Tibial artery (tissue), 4 donors: ENCODE data around the gene DHX36.

Source experiments
- DNase-seq, 2 donors: peaks; one replicate each; pipeline ENCODE4 v3.0.0-alpha.2; 2019
- H3K27ac ChIP-seq, 2 donors: fragments of 200-600 bp; sonication (generic) in 1 of 2; 1 replicate in 1 of 2; 2 replicates in 1 of 2; pipeline ENCODE4 v1.5.1; 2018 to 2019; ENCODE audit warnings: mild to moderate bottlenecking in 1 of 2
- H3K27me3 ChIP-seq, 2 donors: fragments of 200-600 bp; sonication (generic) in 1 of 2; one replicate each; pipeline versions ENCODE4 v1.5.1 to v1.6.0; 2016 to 2019
- H3K36me3 ChIP-seq, 3 donors: fragments of 200-600 bp; sonication (generic) in 2 of 3; one replicate each; pipeline ENCODE4 v1.5.1; 2016 to 2019; ENCODE audit warnings: mild to moderate bottlenecking in 2 of 3
- H3K4me1 ChIP-seq, 4 donors: fragments of 200-600 bp; sonication (generic) in 2 of 4; 1 replicate in 3 of 4; 2 replicates in 1 of 4; pipeline ENCODE4 v1.5.1; 2016 to 2019
- H3K4me3 ChIP-seq, 2 donors: fragments of 200-600 bp; sonication (generic) in 1 of 2; 1 replicate in 1 of 2; 2 replicates in 1 of 2; pipeline ENCODE4 v1.5.1; 2018 to 2019; ENCODE audit warnings: mild to moderate bottlenecking in 2 of 2
- H3K9me3 ChIP-seq, 3 donors: fragments of 200-600 bp; sonication (generic) in 1 of 3; one replicate each; pipeline ENCODE4 v1.5.1; 2016 to 2019
- intact Hi-C: fragments of 100-400 bp; cut with DNase I; formaldehyde crosslinking; loops from one replicate; pipeline ENCODE4 v1.15.0; 2023; ENCODE audit warnings: low total_unique reads
- TF ChIP-seq, protein P1 (sequence below), 2 experiments: fragments of 200-600 bp in 1 of 2; fragments of 450-650 bp in 1 of 2; IDR thresholded peaks; one replicate each; pipeline ENCODE4 v1.5.1; 2017 to 2019; ENCODE audit warnings: antibody characterized with exemption in 2 of 2, mild to moderate bottlenecking in 1 of 2, moderate library complexity in 1 of 2

DHX36 gene

DNA sequence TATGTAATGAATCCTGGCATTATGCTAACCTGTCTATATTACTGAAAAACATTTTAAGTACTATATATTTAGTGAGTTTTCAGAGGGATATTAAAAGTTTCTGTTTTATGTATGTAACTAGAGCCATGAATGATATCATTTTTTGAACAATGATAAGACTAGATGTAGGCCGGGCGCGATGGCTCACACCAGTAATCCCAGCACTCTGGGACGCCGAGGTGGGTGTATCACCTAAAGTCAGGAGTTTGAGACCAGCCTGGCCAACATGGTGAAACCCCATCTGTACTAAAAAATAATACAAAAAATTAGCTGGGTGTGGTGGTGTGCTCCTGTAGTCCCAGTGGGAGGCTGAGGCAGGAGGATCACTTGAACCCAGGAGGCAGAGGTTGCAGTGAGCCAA, 34.1 kb downstream of the DHX36 start:
- Histone ChIP-seq H3K4me3 (no peak overlapping the region), H3K9me3 (no peaks in the 10 kb centered on the region), H3K4me1 (no peaks in the 10 kb centered on the region), H3K36me3 (peaks cover 71 to 85% (median 72%) of the 10 kb centered on the region in 3 donors), H3K27ac (no peak overlapping the region), H3K27me3 (no peaks in the 10 kb centered on the region)
- no peak for DNase-seq
- TF ChIP-seq, protein P1, sequence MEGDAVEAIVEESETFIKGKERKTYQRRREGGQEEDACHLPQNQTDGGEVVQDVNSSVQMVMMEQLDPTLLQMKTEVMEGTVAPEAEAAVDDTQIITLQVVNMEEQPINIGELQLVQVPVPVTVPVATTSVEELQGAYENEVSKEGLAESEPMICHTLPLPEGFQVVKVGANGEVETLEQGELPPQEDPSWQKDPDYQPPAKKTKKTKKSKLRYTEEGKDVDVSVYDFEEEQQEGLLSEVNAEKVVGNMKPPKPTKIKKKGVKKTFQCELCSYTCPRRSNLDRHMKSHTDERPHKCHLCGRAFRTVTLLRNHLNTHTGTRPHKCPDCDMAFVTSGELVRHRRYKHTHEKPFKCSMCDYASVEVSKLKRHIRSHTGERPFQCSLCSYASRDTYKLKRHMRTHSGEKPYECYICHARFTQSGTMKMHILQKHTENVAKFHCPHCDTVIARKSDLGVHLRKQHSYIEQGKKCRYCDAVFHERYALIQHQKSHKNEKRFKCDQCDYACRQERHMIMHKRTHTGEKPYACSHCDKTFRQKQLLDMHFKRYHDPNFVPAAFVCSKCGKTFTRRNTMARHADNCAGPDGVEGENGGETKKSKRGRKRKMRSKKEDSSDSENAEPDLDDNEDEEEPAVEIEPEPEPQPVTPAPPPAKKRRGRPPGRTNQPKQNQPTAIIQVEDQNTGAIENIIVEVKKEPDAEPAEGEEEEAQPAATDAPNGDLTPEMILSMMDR (IDR thresholded peaks at IDR 0.05): no peak
- intact Hi-C loops: no loop called here

DNA sequence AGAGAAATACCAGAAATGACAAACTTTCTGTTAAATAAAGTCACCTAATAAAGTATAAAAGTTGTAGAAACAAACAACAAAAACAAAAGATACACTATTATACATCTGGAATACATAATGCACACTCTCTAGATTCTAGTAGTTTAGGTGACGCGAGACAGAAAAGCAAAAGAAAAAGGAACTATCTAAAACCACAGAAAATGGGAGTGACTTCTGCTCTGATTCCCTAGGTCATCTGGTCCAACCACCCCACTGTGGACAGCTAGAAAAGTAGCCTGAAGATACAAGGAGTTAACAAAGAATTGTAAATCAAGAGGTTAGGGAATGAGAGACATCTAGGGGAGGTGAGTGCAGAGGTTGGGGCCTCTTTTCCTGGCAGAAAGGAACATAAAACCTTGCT, 39.1 kb downstream of the DHX36 start:
- intact Hi-C loops: no loop called here
- H3K27ac ChIP-seq: no peak overlapping the region
- TF ChIP-seq, protein P1 (IDR thresholded peaks at IDR 0.05): no peak
- no peaks in the 10 kb centered on the region for H3K27me3 ChIP-seq
- H3K4me3 ChIP-seq: no peak overlapping the region
- no peaks in the 10 kb centered on the region for H3K9me3 ChIP-seq
- peaks cover 45 to 88% (median 81%) of the 10 kb centered on the region in 3 donors for H3K36me3 ChIP-seq
- no peaks in the 10 kb centered on the region for H3K4me1 ChIP-seq
- DNase-seq: no peak

DNA sequence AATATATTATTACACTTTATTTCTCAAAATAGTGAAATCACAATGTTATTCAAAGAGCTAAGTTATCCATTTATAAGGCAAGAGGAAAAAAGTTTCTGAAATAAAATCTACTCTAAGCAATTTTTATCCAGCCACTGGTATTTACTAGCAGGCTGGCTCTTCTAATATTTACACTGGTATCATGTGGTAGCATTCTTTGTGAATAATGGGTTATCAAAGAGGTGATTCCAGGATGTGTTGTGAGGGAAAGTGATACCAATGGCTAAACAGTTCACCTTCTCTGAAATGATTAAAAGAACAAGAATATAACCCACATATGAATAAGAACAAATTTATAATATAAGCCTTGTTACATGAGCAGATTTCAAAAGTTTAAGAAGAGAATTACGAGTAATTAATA, 44.1 kb downstream of the DHX36 start:
- H3K4me1 ChIP-seq: no peaks in the 10 kb centered on the region
- H3K4me3 ChIP-seq: no peak overlapping the region
- H3K27ac ChIP-seq: no peak overlapping the region
- H3K9me3 ChIP-seq: no peaks in the 10 kb centered on the region
- TF ChIP-seq, protein P1 (IDR thresholded peaks at IDR 0.05): no peak
- DNase-seq: no peak
- H3K27me3 ChIP-seq: no peaks in the 10 kb centered on the region
- intact Hi-C loops: no loop called here
- peaks cover 44 to 88% (median 72%) of the 10 kb centered on the region in 3 donors for H3K36me3 ChIP-seq

DNA sequence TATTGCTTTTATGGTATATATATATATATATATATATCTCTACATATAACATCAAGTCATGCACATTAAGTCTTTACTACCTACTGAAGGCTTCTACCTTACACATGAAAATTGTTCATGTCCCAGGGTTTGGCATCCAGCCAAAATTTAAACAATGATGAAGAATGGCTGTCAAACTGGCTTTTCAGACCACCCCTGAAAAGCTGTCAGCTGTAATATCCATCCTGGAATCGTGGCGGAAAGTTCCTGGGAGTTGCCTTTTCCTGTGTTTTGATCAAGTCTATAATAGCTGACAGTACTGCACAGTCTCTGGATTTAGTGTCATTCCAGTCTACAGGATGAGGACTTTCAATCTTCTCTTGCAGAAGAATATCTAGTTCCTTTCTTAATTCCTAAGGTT, 48.3 kb downstream of the DHX36 start:
- H3K36me3 ChIP-seq: peaks cover 48 to 72% (median 58%) of the 10 kb centered on the region in 3 donors
- intact Hi-C loops: no loop called here
- DNase-seq: no peak
- H3K4me1 ChIP-seq: no peaks in the 10 kb centered on the region
- TF ChIP-seq, protein P1 (IDR thresholded peaks at IDR 0.05): no peak
- no peak overlapping the region for H3K27ac ChIP-seq
- H3K4me3 ChIP-seq: no peak overlapping the region
- no peaks in the 10 kb centered on the region for H3K27me3 ChIP-seq
- H3K9me3 ChIP-seq: no peaks in the 10 kb centered on the region

DNA sequence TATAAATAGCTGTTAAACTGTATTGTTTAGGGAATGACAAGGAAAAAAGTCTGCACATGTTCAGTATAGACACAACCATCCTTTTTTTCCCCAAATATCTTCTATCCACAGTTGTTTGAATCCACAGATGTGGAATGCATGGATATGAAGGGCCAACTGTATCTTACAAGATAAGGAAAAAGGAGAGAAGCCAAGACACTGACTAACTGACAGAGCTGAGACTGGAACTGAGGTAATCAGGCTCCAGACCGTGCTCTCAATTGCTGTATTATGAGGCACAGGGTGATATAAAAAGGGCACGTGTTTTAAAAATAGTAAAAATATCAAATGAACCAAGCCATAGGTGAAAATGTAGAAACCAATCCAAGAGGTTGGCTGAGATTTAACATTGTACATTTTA, 49.0 kb downstream of the DHX36 start:
- DNase-seq: no peak
- Histone ChIP-seq H3K4me1 (no peaks in the 10 kb centered on the region), H3K4me3 (no peak overlapping the region), H3K27me3 (no peaks in the 10 kb centered on the region), H3K27ac (no peak overlapping the region), H3K36me3 (peaks cover 48 to 67% (median 51%) of the 10 kb centered on the region in 3 donors), H3K9me3 (no peaks in the 10 kb centered on the region)
- intact Hi-C loops: no loop called here
- TF ChIP-seq, protein P1 (IDR thresholded peaks at IDR 0.05): no peak

DNA sequence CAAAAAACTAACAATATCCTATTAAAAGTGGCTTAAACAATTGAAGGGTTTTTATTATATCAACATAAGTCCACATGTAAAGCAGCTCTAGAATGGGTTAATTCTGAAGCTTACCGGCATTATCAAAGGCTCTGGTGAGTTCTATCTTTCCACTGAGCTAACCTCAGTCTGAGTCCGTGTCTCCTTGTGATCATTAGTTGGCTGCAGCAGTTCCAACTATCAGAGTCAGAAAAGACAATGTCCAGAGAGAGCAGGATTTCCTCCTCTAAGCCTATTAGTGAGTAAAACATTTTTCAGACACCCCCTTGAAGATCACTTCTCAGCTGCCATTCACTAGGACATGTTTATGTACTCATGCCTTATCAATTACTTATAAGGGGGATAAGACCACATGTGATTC, 49.9 kb downstream of the DHX36 start:
- Histone ChIP-seq H3K9me3 (no peaks in the 10 kb centered on the region), H3K27ac (no peak overlapping the region), H3K27me3 (no peaks in the 10 kb centered on the region), H3K36me3 (peaks cover 47 to 58% (median 52%) of the 10 kb centered on the region in 3 donors), H3K4me1 (no peaks in the 10 kb centered on the region), H3K4me3 (no peak overlapping the region)
- no peak for DNase-seq
- TF ChIP-seq, protein P1 (IDR thresholded peaks at IDR 0.05): no peak
- intact Hi-C loops: no loop called here
